ENCODE results near the gene TIFAB. TPM values are rescaled to one million over a fixed set of nuclear protein-coding genes. Genes with fewer than 3 reads are reported as not detected.

The TIFAB gene
- total RNA-seq, 2 experiments from 2014 or later, result 0.11 TPM; not detected in 1

- H3K36me3 ChIP-seq (ENCODE audit: insufficient read depth, low read length), result no peaks in the 10 kb centered on the region
- DNase-seq (peak; percentile 35 to 77 (median 48)), ATAC-seq (ENCODE audit: poor library complexity) (peak; percentile 68)
- CTCF ChIA-PET, result interaction anchor here (1.9 to 2.1 kb wide), 2 partner anchors 87 to 99 kb away, joined by 4 to 9 read pairs; no protein-coding TSS in a partner anchor
- peak overlapping the region; percentile 53 for H3K4me3 Mint-ChIP-seq
- intact Hi-C loops (cut with DNase I, micrococcal nuclease), result loop anchor here (5.0 to 10.0 kb wide), 4 partner anchors 86 to 748 kb away; no protein-coding TSS in a partner anchor
- no peaks in the 10 kb centered on the region for H3K36me3 Mint-ChIP-seq (ENCODE audit: low read depth)
- POLR2A ChIA-PET, result interaction anchor here (0.8 kb wide), 2 partner anchors 86 to 100 kb away, joined by 3 read pairs; no protein-coding TSS in a partner anchor
- peaks cover 22 to 26% of the 10 kb centered on the region in 2 experiments for H3K27me3 ChIP-seq (ENCODE audit: control insufficient read depth in 1 of 2, insufficient read depth in 2 of 2, low read length in 2 of 2)
- H3K9me3 ChIP-seq (ENCODE audit: control insufficient read depth in 1 of 2, insufficient read depth in 1 of 2, low read length in 2 of 2), result no peaks in the 10 kb centered on the region
- TF ChIP-seq CTCF (IDR thresholded peaks at IDR 0.05), result peak; percentile 71
- H3K4me1 Mint-ChIP-seq (ENCODE audit: low read depth), result peaks cover 11% of the 10 kb centered on the region
- H3K4me1 ChIP-seq (ENCODE audit: insufficient read depth, low read length), result peaks cover 14% of the 10 kb centered on the region
- peak overlapping the region; percentile 14 for H3K4me3 ChIP-seq (ENCODE audit: low read length)
- no peak overlapping the region for H3K27ac ChIP-seq (ENCODE audit: low read depth in 1 of 2, low read length in 2 of 2)
- H3K9me3 Mint-ChIP-seq, result no peaks in the 10 kb centered on the region
- H3K27ac Mint-ChIP-seq, result no peak overlapping the region
- H3K27me3 Mint-ChIP-seq, result peaks cover 67% of the 10 kb centered on the region
Observed at GRCh38 chr5:135466178-135467050, 14.3 kb upstream of the TIFAB start.

GRCh38 chr5:135465391-135466122 is 13.4 kb upstream of the TIFAB start:
- intact Hi-C loops (cut with DNase I, micrococcal nuclease), result loop anchor here (5.0 to 10.0 kb wide), 4 partner anchors 87 to 749 kb away; no protein-coding TSS in a partner anchor
- no peak for ATAC-seq (ENCODE audit: poor library complexity)
- CTCF ChIA-PET, result interaction anchor here (1.9 to 2.1 kb wide), 2 partner anchors 88 to 100 kb away, joined by 4 to 9 read pairs; no protein-coding TSS in a partner anchor
- TF ChIP-seq CTCF (IDR thresholded peaks at IDR 0.05), result no peak
- Mint-ChIP-seq H3K4me1 (ENCODE audit: low read depth) (peaks cover 11% of the 10 kb centered on the region), H3K9me3 (no peaks in the 10 kb centered on the region), H3K4me3 (no peak overlapping the region), H3K27ac (no peak overlapping the region), H3K27me3 (peaks cover 65% of the 10 kb centered on the region), H3K36me3 (ENCODE audit: low read depth) (no peaks in the 10 kb centered on the region)
- Histone ChIP-seq H3K27me3 (ENCODE audit: control insufficient read depth in 1 of 2, insufficient read depth in 2 of 2, low read length in 2 of 2) (peaks cover 17 to 26% of the 10 kb centered on the region in 2 experiments), H3K27ac (ENCODE audit: low read depth in 1 of 2, low read length in 2 of 2) (no peak overlapping the region), H3K4me3 (ENCODE audit: low read length) (no peak overlapping the region), H3K4me1 (ENCODE audit: insufficient read depth, low read length) (peaks cover 14% of the 10 kb centered on the region), H3K36me3 (ENCODE audit: insufficient read depth, low read length) (no peaks in the 10 kb centered on the region), H3K9me3 (ENCODE audit: control insufficient read depth in 1 of 2, insufficient read depth in 1 of 2, low read length in 2 of 2) (no peaks in the 10 kb centered on the region)
- no peak for DNase-seq
- POLR2A ChIA-PET, result interaction anchor here (0.8 kb wide), 1 partner anchor 87 kb away, joined by 3 read pairs; no protein-coding TSS in a partner anchor

GRCh38 chr5:135462304-135462703 is 10.2 kb upstream of the TIFAB start:
- DNase-seq, result peak; percentile 5 to 78 (median 42)
- Histone ChIP-seq H3K4me1 (ENCODE audit: insufficient read depth, low read length) (peaks cover 14% of the 10 kb centered on the region), H3K36me3 (ENCODE audit: insufficient read depth, low read length) (no peaks in the 10 kb centered on the region), H3K27me3 (ENCODE audit: control insufficient read depth in 1 of 2, insufficient read depth in 2 of 2, low read length in 2 of 2) (peaks cover 17 to 26% of the 10 kb centered on the region in 2 experiments), H3K27ac (ENCODE audit: low read depth in 1 of 2, low read length in 2 of 2) (no peak overlapping the region), H3K9me3 (ENCODE audit: control insufficient read depth in 1 of 2, insufficient read depth in 1 of 2, low read length in 2 of 2) (no peaks in the 10 kb centered on the region), H3K4me3 (ENCODE audit: low read length) (no peak overlapping the region)
- CTCF ChIA-PET, result interaction anchor here (0.9 to 2.8 kb wide), 3 partner anchors 28 to 104 kb away, joined by 3 to 11 read pairs (median 6); no protein-coding TSS in a partner anchor
- H3K4me3 Mint-ChIP-seq, result no peak overlapping the region
- peaks cover 56% of the 10 kb centered on the region for H3K27me3 Mint-ChIP-seq
- H3K27ac Mint-ChIP-seq, result no peak overlapping the region
- peak; percentile 81 for ATAC-seq (ENCODE audit: poor library complexity)
- POLR2A ChIA-PET, result no interaction called here
- intact Hi-C loops (cut with DNase I, micrococcal nuclease), result loop anchor here (2.0 to 10.0 kb wide), 4 partner anchors 90 to 752 kb away; no protein-coding TSS in a partner anchor
- TF ChIP-seq CTCF (IDR thresholded peaks at IDR 0.05), result peak; percentile 45
- H3K4me1 Mint-ChIP-seq (ENCODE audit: low read depth), result peaks cover 11% of the 10 kb centered on the region
- no peaks in the 10 kb centered on the region for H3K9me3 Mint-ChIP-seq
- no peaks in the 10 kb centered on the region for H3K36me3 Mint-ChIP-seq (ENCODE audit: low read depth)
